GM21447 (cell line): ENCODE data around the gene GPR32.
"Not testable (repeated sequence)": the region's sequence is repeated elsewhere in the genome, so short reads cannot be mapped to it uniquely, and the experiment has no call there.

Experiments
- ATAC-seq: cut with Tn5 transposase; IDR thresholded peaks from one replicate; pipeline ENCODE4 v1.9.1; 2021; ENCODE audit not compliant: unreplicated experiment

Gene GPR32

GRCh38 chr19:50779504-50780457, 9.5 kb downstream of the GPR32 start:
- ATAC-seq, result no peak

- ATAC-seq, result no peak
These were observed 10.6 kb downstream of the GPR32 start for GRCh38 chr19:50780753-50781435.

DNA sequence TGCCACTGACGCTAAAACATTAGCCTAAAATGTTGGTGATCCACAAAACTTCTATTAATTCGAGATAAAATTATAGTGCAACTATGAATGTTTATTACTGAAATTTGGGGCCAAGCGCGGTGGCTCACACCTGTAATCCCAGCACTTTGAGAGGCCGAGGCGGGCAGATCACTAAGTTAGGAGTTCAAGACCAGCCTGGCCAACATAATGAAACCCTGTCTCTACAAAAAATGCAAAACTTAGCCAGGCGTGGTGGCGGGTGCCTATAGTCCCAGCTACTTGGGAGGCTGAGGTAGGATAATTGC, 13.5 kb downstream of the GPR32 start:
- ATAC-seq, result not testable (repeated sequence)

- no peak for ATAC-seq
These were observed 14.4 kb downstream of the GPR32 start for GRCh38 chr19:50784710-50785109.

- no peak for ATAC-seq
These were observed 15.1 kb downstream of the GPR32 start for GRCh38 chr19:50785329-50785728.

DNA sequence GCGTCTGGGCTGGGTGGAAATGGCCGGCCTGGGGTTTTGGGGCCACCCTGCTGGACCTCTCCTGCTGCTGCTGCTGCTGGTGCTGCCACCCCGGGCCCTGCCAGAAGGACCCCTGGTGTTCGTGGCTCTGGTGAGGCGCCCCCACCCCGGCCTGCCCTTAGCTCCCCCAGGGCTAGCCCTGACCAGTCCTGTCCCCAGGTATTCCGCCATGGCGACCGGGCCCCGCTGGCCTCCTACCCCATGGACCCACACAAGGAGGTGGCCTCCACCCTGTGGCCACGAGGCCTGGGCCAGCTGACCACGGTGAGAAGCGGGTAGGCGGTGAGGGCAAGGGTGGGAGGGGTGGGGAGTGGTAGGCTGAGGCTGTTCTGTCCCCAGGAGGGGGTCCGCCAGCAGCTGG, 20.1 kb downstream of the GPR32 start, which contains the start of gene ACP4:
Gene ACP4 (plus strand): TSS at position 20 of the 400 bp plus-strand sequence. CDS start 0 bp downstream, at position 20.
- no peak for ATAC-seq

DNA sequence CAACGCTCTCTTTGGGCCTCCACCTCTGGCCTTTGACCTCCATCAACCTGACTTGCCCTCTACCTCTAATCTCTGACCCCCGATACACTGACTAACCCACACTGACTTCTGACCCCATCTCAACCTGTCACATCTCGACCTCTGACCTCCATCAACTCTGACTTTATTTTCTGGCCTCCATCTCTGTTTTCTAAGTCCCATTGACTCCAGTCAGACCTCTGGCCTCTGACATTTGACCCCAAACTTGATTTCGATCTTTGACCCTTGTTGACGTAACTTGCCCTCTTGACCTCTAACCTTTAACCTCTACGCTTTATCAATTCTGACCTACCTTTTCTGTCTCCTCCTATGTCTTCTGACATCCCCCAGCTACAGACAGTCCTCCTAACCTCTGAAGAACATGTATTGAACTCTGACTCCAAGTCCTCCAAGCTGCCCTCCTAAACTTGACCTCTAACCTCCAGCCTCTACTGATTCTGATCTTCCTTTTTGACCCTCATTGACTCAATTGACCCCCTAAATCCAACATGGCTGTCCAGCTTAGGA, 20.7 kb downstream of the GPR32 start:
- no peak for ATAC-seq

DNA sequence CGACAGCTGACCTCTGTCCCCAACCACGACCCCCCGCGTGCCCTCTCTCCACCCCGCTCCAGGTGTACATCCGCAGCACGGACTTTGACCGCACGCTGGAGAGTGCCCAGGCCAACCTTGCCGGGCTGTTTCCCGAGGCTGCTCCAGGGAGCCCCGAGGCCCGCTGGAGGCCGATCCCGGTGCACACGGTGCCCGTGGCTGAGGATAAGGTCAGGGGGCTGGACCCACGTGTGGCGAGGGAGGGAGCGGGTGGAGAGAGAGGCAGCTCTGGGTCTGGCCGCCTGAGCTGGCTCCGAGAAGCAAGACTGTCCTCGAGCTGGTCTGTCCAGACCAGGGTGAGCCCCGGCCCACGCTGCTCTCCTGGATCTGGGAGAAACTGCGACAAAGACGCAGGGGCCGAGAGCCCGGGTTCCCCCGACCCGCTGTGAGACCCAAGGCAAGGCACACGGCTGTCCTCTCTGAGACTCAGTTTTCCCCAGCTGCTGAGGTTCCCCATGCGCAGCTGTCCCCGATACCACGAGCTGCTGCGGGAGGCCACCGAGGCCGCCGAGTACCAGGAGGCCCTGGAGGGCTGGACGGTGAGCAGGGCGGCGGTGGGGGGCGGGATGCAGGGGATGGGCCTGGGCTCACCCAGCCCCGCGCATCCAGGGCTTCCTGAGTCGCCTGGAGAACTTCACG, 21.5 kb downstream of the GPR32 start:
- ATAC-seq, result no peak

DNA sequence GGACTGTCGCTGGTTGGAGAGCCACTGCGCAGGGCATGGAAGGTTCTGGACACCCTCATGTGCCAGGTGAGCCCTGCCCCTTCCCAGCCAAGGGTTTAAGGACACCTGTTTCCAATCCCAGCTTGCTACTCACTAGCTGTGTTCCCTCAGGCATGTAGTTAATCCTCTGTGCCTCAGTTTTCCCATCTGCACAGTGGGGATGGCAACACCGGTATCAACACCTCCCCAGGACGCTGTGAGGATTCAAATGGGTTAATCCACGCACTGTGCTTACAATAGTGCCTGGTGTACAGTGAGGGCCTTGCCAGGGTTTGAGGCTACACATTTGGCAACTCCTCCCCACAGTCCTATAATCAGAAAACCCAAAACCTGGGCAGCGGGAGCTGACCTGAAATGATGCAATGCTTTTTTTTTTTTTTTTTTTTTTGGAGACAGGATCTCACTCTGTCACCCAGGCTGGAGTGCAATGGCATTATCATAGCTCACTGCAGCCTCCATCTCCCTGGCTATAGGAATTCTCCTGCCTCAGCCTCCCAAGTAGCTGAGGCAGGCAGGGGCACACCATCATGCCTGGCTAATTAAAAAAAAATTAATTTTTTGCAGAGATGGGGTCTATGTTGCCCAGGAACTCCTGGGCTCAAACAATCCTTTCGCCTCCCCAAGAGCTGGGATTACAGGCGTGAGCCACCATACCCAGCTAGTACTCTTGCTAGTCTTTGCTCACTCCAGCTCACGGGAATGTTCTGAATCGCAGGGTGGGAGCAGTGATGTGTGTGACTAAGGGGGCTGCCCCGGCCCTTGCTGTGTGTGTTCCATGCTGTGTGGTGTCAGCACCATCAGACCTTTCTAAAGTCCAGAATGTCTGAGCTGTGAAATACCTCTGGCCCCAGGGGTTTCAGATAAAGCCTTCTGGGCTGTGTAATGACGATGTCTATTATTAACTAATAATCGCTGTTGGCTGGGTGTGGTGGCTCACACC, 22.3 kb downstream of the GPR32 start:
- no peak for ATAC-seq

DNA sequence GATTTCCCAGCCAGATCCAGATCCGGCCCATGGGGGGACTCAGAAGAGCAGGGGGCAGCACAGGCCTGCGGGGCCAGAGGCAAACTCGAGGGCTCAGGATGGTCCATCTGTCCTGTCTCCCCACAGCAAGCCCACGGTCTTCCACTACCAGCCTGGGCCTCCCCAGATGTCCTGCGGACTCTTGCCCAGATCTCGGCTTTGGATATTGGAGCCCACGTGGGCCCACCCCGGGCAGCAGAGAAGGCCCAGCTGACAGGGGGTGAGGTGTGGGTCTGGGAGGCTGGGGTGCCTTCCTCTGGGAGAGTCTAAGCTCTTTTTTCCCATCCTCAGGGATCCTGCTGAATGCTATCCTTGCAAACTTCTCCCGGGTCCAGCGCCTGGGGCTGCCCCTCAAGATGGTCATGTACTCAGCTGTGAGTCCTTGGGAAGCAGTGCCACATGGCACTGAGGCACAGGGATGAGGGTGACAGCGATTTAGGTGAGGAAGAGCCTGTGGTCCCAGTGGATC, 23.3 kb downstream of the GPR32 start:
- ATAC-seq, result no peak

DNA sequence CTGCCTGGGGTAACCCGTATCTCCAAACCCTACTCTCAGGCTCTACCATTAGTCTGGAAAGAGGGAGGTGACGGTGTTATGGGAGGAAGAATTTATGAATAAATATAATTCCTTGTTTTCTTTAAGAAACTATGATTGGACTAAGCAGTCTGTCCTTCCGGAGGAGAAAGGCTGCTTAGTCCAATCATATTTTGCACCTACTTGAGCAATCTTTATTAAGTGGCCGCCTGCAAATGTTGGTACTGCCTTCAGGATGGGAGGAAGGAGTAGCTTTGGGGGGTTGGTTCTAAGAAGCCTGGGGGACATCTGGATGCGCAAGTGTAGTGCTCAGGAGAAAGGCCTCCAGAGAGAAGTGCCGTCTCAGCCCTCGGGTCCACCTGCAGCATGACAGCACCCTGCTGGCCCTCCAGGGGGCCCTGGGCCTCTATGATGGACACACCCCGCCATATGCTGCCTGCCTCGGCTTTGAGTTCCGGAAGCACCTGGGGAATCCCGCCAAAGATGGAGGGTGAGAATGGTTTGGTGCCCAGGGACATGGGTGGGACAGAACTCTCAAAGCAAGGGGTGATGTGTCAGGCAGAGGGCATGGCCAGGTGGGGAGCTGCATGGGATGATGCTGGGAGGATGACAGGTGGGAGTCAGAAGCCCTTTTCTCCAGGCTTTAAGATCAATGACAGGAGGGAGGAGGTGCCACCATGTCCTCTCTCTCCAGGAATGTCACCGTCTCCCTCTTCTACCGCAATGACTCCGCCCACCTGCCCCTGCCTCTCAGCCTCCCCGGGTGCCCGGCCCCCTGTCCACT, 24.0 kb downstream of the GPR32 start:
- no peak for ATAC-seq

DNA sequence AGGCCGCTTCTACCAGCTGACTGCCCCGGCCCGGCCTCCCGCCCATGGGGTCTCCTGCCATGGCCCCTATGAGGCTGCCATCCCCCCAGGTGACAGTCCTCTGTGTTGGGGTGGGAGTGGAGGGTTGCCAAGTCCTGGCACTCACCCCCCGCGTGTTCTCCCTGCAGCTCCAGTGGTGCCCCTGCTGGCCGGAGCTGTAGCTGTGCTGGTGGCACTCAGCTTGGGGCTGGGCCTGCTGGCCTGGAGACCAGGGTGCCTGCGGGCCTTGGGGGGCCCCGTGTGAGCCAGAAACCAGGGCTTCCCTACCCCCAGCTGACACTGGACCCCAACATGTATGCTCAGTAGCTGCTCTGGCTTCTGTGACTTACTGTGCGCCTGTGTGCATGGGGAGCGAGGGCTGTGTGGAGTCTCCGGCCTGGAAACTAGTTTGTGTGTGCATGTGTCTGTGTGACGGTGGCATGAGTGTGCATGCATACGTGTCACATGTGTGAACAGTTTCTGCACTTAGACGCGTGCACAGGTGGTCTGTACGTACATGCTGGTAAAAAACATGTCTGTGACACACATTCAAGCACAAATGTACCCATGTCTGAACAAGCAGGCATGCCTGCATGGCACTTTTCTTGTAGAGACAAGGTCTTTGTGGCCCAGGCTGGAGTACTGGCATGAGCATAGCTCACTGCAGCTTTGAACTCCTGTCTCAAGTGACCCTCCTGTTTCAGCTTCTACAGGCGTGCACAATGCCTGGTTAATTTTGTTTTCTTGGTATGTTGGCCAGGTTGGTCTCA, 24.8 kb downstream of the GPR32 start:
- no peak for ATAC-seq

- no peak for ATAC-seq
These were observed 25.4 kb downstream of the GPR32 start for GRCh38 chr19:50795664-50796073.

DNA sequence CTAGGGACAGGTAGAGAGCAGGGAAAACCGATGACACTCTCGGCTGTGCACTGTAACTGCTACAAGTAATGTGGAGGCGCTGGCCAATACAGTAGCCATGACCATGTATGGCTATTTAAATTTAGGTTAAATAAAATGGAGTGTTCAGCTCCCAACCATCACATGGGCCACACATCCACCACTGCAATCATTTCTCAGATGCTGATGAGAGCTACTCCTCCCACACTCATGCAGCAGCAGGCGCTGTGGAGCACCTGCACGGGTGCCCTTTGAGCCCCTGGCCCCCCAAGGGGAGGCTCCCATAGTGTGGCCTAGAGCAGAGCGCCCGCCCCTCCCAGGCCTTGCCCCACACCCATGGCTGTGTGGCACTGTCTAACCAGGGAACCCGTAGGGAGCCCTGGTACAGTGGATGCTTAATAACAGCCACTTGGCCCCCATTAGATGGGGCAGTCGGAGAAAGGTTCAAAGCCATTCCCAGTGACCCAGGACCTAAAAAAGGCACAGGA, 25.9 kb downstream of the GPR32 start:
- no peak for ATAC-seq

DNA sequence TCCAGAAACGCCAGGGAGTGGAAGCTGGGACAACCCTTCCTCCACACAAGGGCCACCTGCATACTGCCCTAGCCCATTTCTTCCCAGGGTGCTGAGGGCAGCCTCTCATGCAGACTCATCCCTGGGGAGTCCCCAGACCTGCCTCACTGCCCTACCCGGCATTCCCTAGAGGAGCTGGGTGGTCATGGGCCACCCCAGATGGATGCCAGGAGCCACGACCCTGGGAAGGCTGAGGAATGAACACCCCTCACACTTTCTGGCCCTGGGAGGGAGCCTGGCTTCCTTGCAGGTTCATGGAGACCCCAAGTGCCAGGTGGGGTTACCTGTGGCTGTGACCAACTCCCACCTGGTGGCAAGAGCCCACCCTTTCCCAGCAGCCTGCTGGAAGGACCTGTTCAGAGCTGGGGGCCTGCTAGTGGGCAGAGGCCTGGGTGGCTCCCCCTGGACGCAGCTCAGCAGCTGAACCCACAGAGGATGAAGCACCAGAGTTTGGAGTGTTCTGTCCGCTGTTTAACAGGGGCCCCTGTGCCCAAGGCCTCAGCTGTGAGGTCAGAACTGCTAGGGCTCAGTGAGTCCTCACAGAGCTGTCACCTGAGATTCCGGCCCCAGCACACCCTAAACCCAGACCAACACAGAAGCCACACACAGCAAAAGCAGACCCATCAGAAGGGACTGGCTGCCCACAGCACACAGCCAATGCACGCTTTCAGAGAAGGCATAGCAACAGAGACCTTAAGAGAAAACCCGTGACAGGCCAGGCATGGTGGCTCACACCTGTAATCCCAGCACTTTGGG, 26.6 kb downstream of the GPR32 start:
- no peak for ATAC-seq

DNA sequence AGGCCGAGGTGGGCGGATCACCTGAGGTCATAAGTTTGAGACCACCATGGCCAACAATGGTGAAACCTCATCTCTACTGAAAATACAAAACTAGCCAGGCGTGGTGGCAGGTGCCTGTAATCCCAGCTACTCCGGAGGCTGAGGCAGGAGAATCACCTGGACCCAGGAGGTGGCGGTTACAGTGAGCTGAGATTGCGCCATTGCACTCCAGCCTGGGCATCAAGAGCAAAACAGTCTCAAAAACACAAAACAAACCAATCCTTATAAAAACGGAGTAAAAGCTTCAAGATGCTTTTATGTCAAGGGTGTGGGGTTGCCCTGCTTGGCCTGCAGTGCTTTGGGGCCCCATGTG, 27.1 kb downstream of the GPR32 start:
- ATAC-seq, result no peak
